ENCODE results near the gene COX6B1. TPM values are rescaled to one million over a fixed set of nuclear protein-coding genes. Genes with fewer than 3 reads are reported as not detected.
A peak's percentile ranks its signal among the peaks of the same experiment; 100 is the strongest.

The COX6B1 gene
- total RNA-seq, 1 donor: 185 TPM

- Histone ChIP-seq H3K79me2 (ENCODE audit: insufficient read depth, low read length) (no peaks in the 10 kb centered on the region), H3K9me3 (ENCODE audit: low read depth, low read length) (no peaks in the 10 kb centered on the region), H3K27ac (ENCODE audit: low read depth, low read length) (no peak overlapping the region), H3K4me2 (ENCODE audit: insufficient read depth, low read length) (no peak overlapping the region), H4K20me1 (ENCODE audit: insufficient read depth, low read length) (no peaks in the 10 kb centered on the region), H3K27me3 (ENCODE audit: insufficient read depth, low read length) (peaks cover 2% of the 10 kb centered on the region), H3K4me3 (ENCODE audit: insufficient read depth, low read length) (no peak overlapping the region), H3K4me1 (ENCODE audit: insufficient read depth, low read length) (no peaks in the 10 kb centered on the region), H2AFZ (ENCODE audit: low read length) (no peak overlapping the region), H3K36me3 (ENCODE audit: insufficient read depth, low read length) (no peaks in the 10 kb centered on the region)
- DNase-seq (ENCODE audit: insufficient read length, low spot score, missing footprints): peak; percentile 51
- TF ChIP-seq CTCF (IDR thresholded peaks at IDR 0.05; ENCODE audit: extremely low read depth, low read depth, low read length): no peak
Measured at GRCh38 chr19:35669974-35670373, 21.9 kb downstream of the COX6B1 start.

GRCh38 chr19:35670686-35671085 is 22.6 kb downstream of the COX6B1 start:
- Histone ChIP-seq H3K27me3 (ENCODE audit: insufficient read depth, low read length) (peaks cover 2% of the 10 kb centered on the region), H3K4me3 (ENCODE audit: insufficient read depth, low read length) (no peak overlapping the region), H3K36me3 (ENCODE audit: insufficient read depth, low read length) (no peaks in the 10 kb centered on the region), H4K20me1 (ENCODE audit: insufficient read depth, low read length) (no peaks in the 10 kb centered on the region), H3K4me1 (ENCODE audit: insufficient read depth, low read length) (no peaks in the 10 kb centered on the region), H2AFZ (ENCODE audit: low read length) (no peak overlapping the region), H3K4me2 (ENCODE audit: insufficient read depth, low read length) (no peak overlapping the region), H3K9me3 (ENCODE audit: low read depth, low read length) (no peaks in the 10 kb centered on the region), H3K27ac (ENCODE audit: low read depth, low read length) (no peak overlapping the region), H3K79me2 (ENCODE audit: insufficient read depth, low read length) (no peaks in the 10 kb centered on the region)
- DNase-seq (ENCODE audit: insufficient read length, low spot score, missing footprints): peak; percentile 32
- no peak for TF ChIP-seq CTCF (IDR thresholded peaks at IDR 0.05; ENCODE audit: extremely low read depth, low read depth, low read length)

GRCh38 chr19:35671818-35672217 is 23.7 kb downstream of the COX6B1 start:
- Histone ChIP-seq H3K4me2 (ENCODE audit: insufficient read depth, low read length) (no peak overlapping the region), H2AFZ (ENCODE audit: low read length) (no peak overlapping the region), H3K4me1 (ENCODE audit: insufficient read depth, low read length) (no peaks in the 10 kb centered on the region), H3K36me3 (ENCODE audit: insufficient read depth, low read length) (no peaks in the 10 kb centered on the region), H3K9me3 (ENCODE audit: low read depth, low read length) (no peaks in the 10 kb centered on the region), H3K79me2 (ENCODE audit: insufficient read depth, low read length) (no peaks in the 10 kb centered on the region), H3K27me3 (ENCODE audit: insufficient read depth, low read length) (peaks cover 2% of the 10 kb centered on the region), H4K20me1 (ENCODE audit: insufficient read depth, low read length) (no peaks in the 10 kb centered on the region), H3K27ac (ENCODE audit: low read depth, low read length) (no peak overlapping the region), H3K4me3 (ENCODE audit: insufficient read depth, low read length) (no peak overlapping the region)
- no peak for TF ChIP-seq CTCF (IDR thresholded peaks at IDR 0.05; ENCODE audit: extremely low read depth, low read depth, low read length)
- DNase-seq (ENCODE audit: insufficient read length, low spot score, missing footprints): peak; percentile 86

- peak; percentile 97 for DNase-seq (ENCODE audit: insufficient read length, low spot score, missing footprints)
- H3K79me2 ChIP-seq (ENCODE audit: insufficient read depth, low read length): no peaks in the 10 kb centered on the region
- H3K4me3 ChIP-seq (ENCODE audit: insufficient read depth, low read length): peak overlapping the region; percentile 51
- H3K4me2 ChIP-seq (ENCODE audit: insufficient read depth, low read length): peak overlapping the region; percentile 63
- no peaks in the 10 kb centered on the region for H3K36me3 ChIP-seq (ENCODE audit: insufficient read depth, low read length)
- no peaks in the 10 kb centered on the region for H3K4me1 ChIP-seq (ENCODE audit: insufficient read depth, low read length)
- peaks cover 2% of the 10 kb centered on the region for H3K27me3 ChIP-seq (ENCODE audit: insufficient read depth, low read length)
- H3K27ac ChIP-seq (ENCODE audit: low read depth, low read length): no peak overlapping the region
- no peak for TF ChIP-seq CTCF (IDR thresholded peaks at IDR 0.05; ENCODE audit: extremely low read depth, low read depth, low read length)
- H4K20me1 ChIP-seq (ENCODE audit: insufficient read depth, low read length): no peaks in the 10 kb centered on the region
- no peaks in the 10 kb centered on the region for H3K9me3 ChIP-seq (ENCODE audit: low read depth, low read length)
- H2AFZ ChIP-seq (ENCODE audit: low read length): peak overlapping the region; percentile 69
Measured at GRCh38 chr19:35673121-35673804, 25.1 kb downstream of the COX6B1 start.

All from osteoblast (primary cell).